HG02623 (cell line): Measurements from ENCODE around the gene FMNL2.

Experiments used
- ATAC-seq: cut with Tn5 transposase; IDR thresholded peaks from one replicate; pipeline ENCODE4 v1.9.1; 2021; ENCODE audit warnings: moderate library complexity; ENCODE audit not compliant: unreplicated experiment

FMNL2 gene

DNA sequence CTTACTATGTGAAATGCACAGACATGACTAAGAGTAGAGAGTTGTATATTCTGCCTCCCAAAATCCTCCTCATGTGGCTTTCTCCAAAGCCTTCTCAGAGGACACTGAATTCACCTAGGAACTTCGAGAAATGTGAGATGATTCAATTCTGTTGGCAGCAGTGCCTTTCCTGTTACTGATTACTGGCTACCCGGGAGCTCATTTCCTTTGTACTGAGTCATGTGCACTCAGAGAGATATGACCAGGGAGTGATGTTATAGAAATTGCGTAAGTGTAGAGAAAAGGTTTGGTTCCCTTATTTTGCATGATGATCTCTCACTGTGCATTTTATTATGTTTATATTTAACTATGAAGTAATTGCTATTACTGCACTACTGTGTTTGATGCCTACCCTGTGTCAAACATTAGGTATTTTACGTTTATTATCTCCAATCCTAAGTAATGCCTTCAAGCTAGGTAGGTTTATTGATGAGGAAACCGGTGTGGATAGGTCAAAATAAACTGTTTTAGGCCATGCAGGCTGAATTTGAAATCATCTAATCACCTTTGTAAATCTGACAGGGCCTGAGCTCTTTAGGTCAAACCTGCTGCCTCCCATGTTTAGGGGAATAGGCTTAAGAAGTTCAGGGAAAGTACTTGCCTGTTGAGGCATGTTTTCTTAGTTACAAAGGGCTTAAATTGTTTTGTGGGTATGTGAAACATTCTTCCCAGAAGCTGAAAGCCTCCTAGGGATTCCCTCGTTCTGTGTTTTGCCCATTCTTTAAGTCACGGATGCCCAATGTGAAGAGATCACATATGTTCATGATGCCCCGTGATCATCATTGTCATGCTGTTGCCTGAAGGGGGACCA, 86.8 kb downstream of the FMNL2 start:
- peak; percentile 66 for ATAC-seq

- ATAC-seq, result no peak
These were observed 88.7 kb downstream of the FMNL2 start for GRCh38 chr2:152423684-152424083.

DNA sequence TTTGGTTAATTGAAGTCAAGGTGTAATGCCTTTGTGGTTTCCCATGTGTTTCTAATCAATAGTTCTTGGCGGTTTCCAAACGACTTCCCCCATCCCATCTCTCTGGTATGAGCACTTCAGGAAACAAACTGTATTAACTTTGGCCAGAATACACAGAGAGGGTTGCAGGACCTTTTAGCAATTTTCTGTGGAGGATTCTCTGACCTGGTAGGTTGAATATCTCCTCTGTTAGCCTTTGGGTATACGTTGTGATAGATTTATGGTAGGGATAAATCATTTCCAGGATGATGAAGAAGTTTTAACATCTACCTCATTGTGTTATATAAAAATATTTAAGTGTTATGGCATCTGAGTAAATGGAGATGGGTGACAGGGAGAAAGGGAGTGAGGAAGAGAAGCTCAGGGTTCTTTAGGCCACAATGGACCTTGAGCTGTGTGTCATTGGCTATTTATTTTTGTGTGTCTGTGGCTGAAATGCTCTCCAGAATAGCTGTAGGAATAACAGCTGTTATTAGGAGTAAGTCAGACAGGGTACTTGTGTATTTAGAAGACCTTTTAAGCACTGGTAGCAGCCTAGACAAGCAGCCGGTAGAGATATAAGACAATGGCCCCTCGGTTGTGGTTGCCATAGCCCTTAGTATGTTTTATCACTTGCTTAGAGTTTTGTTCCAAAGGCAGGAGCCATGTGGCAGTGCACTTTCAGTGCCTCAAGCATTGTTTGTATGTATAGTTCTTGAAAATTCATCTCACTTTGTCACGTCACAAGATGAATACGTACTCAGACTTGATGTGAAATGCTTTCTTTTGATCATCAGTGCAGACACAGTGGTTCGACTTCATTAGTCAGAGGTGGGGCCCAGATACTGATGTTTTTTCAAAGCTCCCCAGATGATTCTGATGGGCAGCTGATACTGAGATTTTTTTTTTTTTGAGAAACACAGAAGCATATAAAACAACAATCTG, 91.1 kb downstream of the FMNL2 start:
- no peak for ATAC-seq

GRCh38 chr2:152426801-152427200, 91.8 kb downstream of the FMNL2 start:
- ATAC-seq, result no peak

DNA sequence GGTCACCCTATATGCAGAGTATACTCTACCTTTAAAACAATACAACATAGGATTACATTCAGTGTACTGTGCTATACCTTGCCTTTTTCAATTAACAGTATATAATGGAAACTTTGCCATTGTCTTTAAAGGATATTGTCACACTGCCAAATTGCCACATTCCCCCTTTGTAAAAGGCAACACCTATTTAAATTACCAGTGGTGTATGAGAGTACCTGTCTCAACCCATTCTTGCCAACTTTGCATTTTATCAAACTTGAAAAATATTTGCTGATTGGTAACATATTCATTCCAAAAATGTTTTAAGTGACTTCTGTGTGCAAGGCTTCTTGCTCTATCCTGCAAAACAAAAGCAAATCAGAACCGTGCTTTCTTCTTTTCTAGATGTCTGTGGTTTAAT, 92.9 kb downstream of the FMNL2 start:
- no peak for ATAC-seq

GRCh38 chr2:152428800-152429582, 94.0 kb downstream of the FMNL2 start:
- ATAC-seq, result no peak

- ATAC-seq, result no peak
These were observed 95.9 kb downstream of the FMNL2 start for GRCh38 chr2:152430876-152431275.

DNA sequence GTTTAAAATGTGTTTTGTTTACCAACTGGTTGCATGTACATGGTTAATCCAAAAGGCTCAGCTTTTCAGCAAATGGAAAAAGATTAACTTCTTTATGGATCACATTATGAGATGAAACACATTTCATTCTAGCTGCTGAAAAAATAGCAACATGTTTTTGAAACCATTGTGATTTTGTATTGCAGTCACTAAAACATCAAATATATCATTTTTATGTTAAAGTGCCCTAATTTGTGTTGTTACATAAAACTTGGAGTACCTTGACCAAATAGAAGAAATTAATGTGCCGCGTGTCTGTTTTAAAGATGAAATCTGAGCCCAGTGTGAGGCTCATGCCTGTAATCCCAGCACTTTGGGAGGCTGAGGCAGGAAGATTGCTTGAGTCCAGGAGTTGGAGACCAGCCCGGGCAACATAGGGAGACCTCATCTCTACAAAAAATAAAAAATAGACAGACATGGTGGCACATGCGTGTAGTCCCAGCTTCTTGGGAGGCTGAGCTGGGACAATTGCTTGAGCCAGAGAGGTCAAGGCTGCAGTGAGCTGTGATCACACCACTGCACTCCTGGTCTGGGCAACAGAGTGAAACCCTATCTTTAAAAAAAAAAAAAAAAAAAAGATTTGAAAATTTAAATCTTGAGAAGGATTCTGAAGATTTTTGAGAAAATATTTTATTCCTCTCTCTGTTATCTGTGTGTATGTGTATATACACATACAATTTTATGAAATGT, 96.6 kb downstream of the FMNL2 start:
- no peak for ATAC-seq

DNA sequence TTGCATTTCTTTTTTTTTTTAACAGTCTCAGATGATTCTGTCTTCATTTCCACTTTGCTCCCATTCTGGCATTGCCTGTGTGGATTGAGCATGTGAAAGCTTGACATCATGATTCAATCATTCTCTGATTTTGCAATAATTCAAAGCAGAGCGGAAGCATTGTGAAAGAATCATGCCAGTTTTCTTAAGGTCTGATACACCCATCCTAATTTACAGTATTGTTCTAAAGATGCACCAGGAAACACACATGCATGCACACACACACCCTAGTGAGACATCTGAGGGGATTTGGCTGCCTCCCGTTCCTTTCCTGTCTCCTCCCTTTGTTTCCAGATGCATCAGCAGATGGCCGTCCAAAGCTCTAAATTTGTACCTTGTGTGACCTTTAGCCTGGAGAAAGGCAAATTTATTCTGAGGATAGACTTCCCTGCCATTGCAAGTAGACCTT, 97.3 kb downstream of the FMNL2 start:
- ATAC-seq, result no peak

DNA sequence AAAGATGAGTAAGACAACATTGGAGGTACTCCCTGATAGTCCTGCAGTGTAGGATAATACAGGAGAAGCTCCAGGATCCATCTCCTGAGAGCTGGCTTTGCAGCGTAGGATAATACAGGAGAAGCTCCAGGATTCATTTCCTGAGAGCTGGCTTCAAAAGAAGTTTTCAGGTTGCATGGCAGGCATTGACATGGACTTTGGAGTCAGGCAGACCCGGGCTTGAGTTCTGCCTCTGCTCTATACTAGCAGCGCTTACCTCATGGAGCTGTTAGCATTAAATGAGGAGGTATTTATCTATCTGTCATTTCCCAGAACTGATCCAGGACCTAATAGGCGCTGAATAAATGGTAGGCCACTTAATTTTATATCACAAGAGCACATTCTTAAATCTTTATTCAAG, 97.8 kb downstream of the FMNL2 start:
- ATAC-seq, result no peak

- no peak for ATAC-seq
These were observed 98.3 kb downstream of the FMNL2 start for GRCh38 chr2:152433289-152433688.

DNA sequence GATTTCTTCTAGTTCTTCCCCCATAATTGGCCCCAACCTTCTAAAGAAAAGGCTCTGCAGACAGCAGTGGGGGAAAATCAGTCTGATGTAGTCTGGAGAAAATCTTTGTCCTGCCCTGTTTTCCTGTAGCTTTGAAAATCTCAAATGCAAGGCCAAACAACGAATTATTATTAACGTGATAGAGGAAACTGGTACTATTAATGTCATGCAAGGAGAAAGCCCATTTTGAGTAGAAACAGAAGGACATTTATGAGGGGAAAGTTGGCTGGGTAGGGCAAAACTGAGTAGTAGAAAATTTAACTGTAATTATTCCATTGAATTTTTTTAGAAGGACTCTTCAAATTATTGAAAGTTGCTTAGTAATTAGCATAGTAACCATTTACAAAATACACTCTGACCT, 98.8 kb downstream of the FMNL2 start:
- no peak for ATAC-seq

GRCh38 chr2:152434395-152435182, 99.6 kb downstream of the FMNL2 start:
- no peak for ATAC-seq

DNA sequence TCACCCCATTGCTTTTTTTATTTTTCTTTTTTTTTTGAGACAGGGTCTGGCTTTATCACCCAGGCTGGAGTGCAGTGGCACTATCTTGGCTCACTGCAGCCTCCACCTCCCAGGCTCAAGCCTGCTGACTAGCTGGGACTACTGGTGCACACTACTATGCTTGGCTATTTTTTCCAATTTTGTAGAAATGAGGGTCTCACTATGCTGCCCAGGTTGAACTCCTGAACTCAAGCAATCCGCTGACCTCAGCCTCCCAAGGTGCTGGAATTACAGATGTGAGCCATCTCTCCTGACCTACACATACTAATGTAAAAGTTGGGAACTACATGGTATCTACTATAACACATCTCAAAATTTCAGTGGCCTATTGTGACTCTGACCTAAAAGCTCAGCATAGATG, 101.2 kb downstream of the FMNL2 start:
- ATAC-seq, result no peak

DNA sequence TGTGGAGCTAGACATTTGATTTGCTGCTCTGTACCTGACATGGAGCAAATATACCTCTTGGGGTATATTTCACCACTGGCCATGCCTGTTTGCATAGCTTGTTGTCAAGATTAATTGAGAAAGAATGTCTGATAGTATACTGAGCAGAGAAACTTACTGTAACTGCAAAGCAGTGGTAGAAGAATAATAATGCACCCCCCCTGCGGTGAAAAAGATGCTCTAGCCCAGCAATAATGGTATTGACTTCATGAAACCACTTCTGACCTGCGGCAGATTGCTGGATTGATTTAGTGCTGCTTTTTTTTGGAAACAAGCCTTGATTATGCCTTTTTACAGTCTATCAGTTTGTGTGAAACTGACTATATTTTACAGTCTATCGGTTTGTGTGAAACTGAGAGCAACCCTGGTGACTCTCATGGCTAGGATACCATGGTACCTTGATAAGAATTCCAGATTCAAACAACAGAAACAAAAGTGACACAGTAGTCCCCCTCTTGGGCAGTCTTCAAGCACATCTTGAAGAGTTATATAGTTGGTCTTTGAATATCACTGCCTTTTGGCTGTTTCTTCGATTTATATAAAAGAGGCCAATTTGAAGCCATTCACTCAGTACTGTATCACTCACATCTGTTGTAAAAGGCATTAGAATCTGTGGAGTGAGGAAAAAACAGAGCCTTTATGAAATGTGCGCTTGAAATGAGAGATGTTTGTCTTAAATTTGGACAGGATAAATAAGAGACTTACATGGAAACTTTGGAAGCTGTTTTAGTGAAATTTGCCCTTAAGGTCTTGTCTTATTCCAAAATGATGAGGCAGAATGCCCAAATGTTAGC, 102.5 kb downstream of the FMNL2 start:
- ATAC-seq, result no peak

DNA sequence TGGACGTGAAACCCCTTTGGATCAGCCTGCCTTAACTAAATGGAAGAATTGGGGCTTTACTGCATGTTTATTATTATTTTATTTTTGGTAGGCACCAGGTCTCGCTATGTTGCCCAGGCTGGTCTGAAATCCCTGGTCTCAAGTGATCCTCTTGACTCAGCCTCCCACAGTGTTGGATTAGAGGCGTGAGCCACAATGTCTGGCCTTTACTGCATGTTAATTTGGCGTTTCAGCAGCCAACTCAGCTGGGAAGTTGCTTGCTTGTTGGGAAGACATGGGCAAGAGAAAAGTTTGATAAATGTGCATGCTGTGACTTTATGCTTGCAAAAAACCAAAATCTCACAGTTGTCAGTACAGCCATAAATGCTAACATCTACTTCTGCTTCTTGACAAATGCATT, 105.1 kb downstream of the FMNL2 start:
- no peak for ATAC-seq

DNA sequence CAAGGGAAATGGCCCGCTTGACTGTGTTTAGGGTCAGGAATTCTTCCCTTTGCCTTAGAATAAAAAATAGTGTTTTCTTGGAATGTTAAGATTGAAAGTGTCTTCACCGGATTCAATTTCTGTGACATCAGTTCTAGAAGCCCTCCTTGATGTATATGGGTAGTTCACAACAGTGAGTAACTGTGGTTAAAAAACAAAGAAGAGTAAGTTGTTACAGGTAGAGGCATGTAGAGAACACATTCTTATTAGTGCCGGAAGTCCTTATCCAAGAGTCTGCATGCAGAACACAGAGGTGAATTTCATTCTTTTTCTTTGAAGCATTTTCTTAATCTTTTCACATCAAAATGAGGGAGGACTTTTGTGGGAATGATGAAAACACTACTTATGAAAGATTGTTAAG, 105.5 kb downstream of the FMNL2 start:
- ATAC-seq, result no peak

DNA sequence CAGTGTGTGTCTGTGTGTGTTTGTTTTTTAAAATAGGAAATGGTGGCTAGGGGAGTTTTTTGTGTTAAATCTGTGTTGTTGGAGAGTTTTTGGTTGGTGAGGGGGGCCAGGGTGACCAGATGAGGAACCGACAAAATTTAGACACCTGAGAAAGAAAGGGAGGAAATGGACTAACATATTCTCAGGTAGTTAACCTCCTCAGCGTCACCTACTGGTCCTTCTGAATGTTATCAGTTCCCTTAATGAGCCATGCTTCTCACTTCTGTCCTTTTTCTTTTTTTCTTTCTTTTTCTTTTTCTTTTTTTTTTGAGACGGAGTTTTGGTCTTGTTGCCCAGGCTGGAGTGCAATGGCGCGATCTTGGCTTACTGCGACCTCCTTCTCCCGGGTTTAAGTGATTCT, 107.0 kb downstream of the FMNL2 start:
- ATAC-seq, result no peak

DNA sequence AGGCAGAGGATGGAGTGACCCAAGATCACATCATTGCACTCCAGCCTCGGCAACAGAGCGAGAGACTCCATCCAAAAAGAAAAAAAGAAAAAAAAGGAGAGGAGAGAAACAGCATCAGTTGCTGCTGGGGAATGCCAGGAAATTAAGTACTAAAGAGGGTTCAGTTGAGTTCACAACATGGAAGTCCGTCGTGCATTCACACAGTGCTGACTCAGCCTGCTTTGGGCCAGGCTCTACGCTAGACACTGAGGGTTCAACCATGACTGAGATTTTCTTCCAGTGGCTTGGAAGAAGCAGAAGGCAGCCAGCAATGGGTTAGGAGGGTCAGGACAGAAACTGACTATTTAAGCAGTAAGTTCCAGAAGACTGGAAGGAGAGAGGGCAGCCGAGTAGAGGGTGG, 108.8 kb downstream of the FMNL2 start:
- ATAC-seq, result no peak
